Stimulated activated CD8-positive, alpha-beta memory T cell treated with anti-CD3 and anti-CD28 coated beads, Interleukin-2, amount 100 ng/mL, for 48 hours (primary cell): ENCODE measurements around the gene PIGC.
"Not testable (repeated sequence)": the region's sequence is repeated elsewhere in the genome, so short reads cannot be mapped to it uniquely, and the experiment has no call there.

Experiments used
- DNase-seq, 2 donors: peaks; one replicate each; pipeline ENCODE4 v3.0.0-alpha.2; 2020; ENCODE audit warnings: low read depth in 2 of 2

The PIGC gene

GRCh38 chr1:172466795-172467407 lies 23.0 kb upstream of the PIGC start:
- no peak for DNase-seq

- no peak for DNase-seq
These were observed 21.7 kb upstream of the PIGC start for GRCh38 chr1:172465617-172466016.

GRCh38 chr1:172460887-172461315 lies 17.0 kb upstream of the PIGC start:
- no peak for DNase-seq

GRCh38 chr1:172460177-172460576 lies 16.3 kb upstream of the PIGC start:
- no peak for DNase-seq

GRCh38 chr1:172457479-172458130 lies 13.7 kb upstream of the PIGC start:
- DNase-seq: no peak

GRCh38 chr1:172456344-172456769 lies 12.5 kb upstream of the PIGC start:
- DNase-seq: no peak

GRCh38 chr1:172455451-172455850 lies 11.6 kb upstream of the PIGC start:
- no peak for DNase-seq

GRCh38 chr1:172453607-172454006 lies 9.7 kb upstream of the PIGC start:
- no peak for DNase-seq

GRCh38 chr1:172453153-172453545 lies 9.3 kb upstream of the PIGC start:
- DNase-seq: no peak

- DNase-seq: no peak
These were observed 8.8 kb upstream of the PIGC start for GRCh38 chr1:172452536-172453152.

- no peak for DNase-seq
These were observed 7.2 kb upstream of the PIGC start for GRCh38 chr1:172451002-172451443.

GRCh38 chr1:172450524-172450885 lies 6.6 kb upstream of the PIGC start:
- DNase-seq: no peak

- no peak for DNase-seq
These were observed 6.0 kb upstream of the PIGC start for GRCh38 chr1:172449585-172450523.

GRCh38 chr1:172448995-172449584 lies 5.2 kb upstream of the PIGC start:
- no peak for DNase-seq

GRCh38 chr1:172447641-172448040 lies 3.8 kb upstream of the PIGC start:
- no peak for DNase-seq

- DNase-seq: no peak
These were observed 2.7 kb upstream of the PIGC start for GRCh38 chr1:172446547-172446946.

GRCh38 chr1:172442843-172443565 lies 865 bp downstream of the PIGC start:
- no peak for DNase-seq

GRCh38 chr1:172442404-172442803 lies 1.5 kb downstream of the PIGC start:
- DNase-seq: no peak

- DNase-seq: not testable (repeated sequence)
These were observed 6.7 kb downstream of the PIGC start for GRCh38 chr1:172437183-172437582.

- DNase-seq: no peak
These were observed 12.1 kb downstream of the PIGC start for GRCh38 chr1:172431721-172432192.

GRCh38 chr1:172431204-172431603 lies 12.7 kb downstream of the PIGC start:
- no peak for DNase-seq
